Measurements from ENCODE around the gene HIRA. TPM values are rescaled to one million over a fixed set of nuclear protein-coding genes. Genes with fewer than 3 reads are reported as not detected.

Gene HIRA
- polyA plus RNA-seq, 1 donor from 2014 or later: 38.1 TPM

GRCh38 chr22:19346677-19347265 is 84.8 kb downstream of the HIRA start:
- Histone ChIP-seq H3K79me2 (replicated peaks; ENCODE audit: insufficient read depth, low read length) (no peaks in the 10 kb centered on the region), H3K27me3 (ENCODE audit: insufficient read depth, low read depth, low read length) (no peaks in the 10 kb centered on the region), H3K9me3 (ENCODE audit: low read length) (no peaks in the 10 kb centered on the region), H3K4me2 (ENCODE audit: low read length) (no peak overlapping the region), H3K9me2 (ENCODE audit: insufficient read depth, low read length) (no peaks in the 10 kb centered on the region), H3F3A (ENCODE audit: insufficient read depth, low read length, poor library complexity, severe bottlenecking) (no peaks in the 10 kb centered on the region), H4K20me1 (ENCODE audit: insufficient read depth) (no peaks in the 10 kb centered on the region), H3K9ac (ENCODE audit: low read length) (no peak overlapping the region), H3K27ac (ENCODE audit: low read length) (no peak overlapping the region), H3K36me3 (ENCODE audit: insufficient read depth, low read length) (peaks cover 11% of the 10 kb centered on the region), H2AFZ (ENCODE audit: low read depth, low read length) (no peak overlapping the region), H3K4me3 (ENCODE audit: low read length) (no peak overlapping the region)
- TF ChIP-seq MXI1 (conservative IDR thresholded peaks at IDR 0.05; ENCODE audit: poor library complexity, severe bottlenecking) (no peak), EZH2 (IDR thresholded peaks at IDR 0.05; ENCODE audit: borderline replicate concordance, insufficient read depth, low read length, poor library complexity, severe bottlenecking) (no peak), TAF1 (IDR thresholded peaks at IDR 0.05; ENCODE audit: low read depth) (no peak), SMC3 (conservative IDR thresholded peaks at IDR 0.05; ENCODE audit: poor library complexity) (no peak), CTCF (IDR thresholded peaks at IDR 0.05; ENCODE audit: poor library complexity, severe bottlenecking) (no peak), POLR2AphosphoS5 (IDR thresholded peaks at IDR 0.05) (no peak), RAD21 (conservative IDR thresholded peaks at IDR 0.05) (no peak), REST (IDR thresholded peaks at IDR 0.05; ENCODE audit: borderline replicate concordance) (no peak), EP300 (conservative IDR thresholded peaks at IDR 0.05; ENCODE audit: poor library complexity, severe bottlenecking) (no peak)

GRCh38 chr22:19344420-19344819 is 87.1 kb downstream of the HIRA start:
- H3K27me3 ChIP-seq (ENCODE audit: insufficient read depth, low read depth, low read length): no peaks in the 10 kb centered on the region
- TF ChIP-seq TAF1 (IDR thresholded peaks at IDR 0.05; ENCODE audit: low read depth): no peak
- no peak for TF ChIP-seq MXI1 (conservative IDR thresholded peaks at IDR 0.05; ENCODE audit: poor library complexity, severe bottlenecking)
- TF ChIP-seq REST (IDR thresholded peaks at IDR 0.05; ENCODE audit: borderline replicate concordance): no peak
- no peak for TF ChIP-seq SMC3 (conservative IDR thresholded peaks at IDR 0.05; ENCODE audit: poor library complexity)
- no peak for TF ChIP-seq EP300 (conservative IDR thresholded peaks at IDR 0.05; ENCODE audit: poor library complexity, severe bottlenecking)
- TF ChIP-seq POLR2AphosphoS5 (IDR thresholded peaks at IDR 0.05): no peak
- no peak for TF ChIP-seq EZH2 (IDR thresholded peaks at IDR 0.05; ENCODE audit: borderline replicate concordance, insufficient read depth, low read length, poor library complexity, severe bottlenecking)
- TF ChIP-seq RAD21 (conservative IDR thresholded peaks at IDR 0.05): no peak
- TF ChIP-seq CTCF (IDR thresholded peaks at IDR 0.05; ENCODE audit: poor library complexity, severe bottlenecking): no peak
- no peak overlapping the region for H2AFZ ChIP-seq (ENCODE audit: low read depth, low read length)
- no peaks in the 10 kb centered on the region for H3F3A ChIP-seq (ENCODE audit: insufficient read depth, low read length, poor library complexity, severe bottlenecking)
- H3K4me2 ChIP-seq (ENCODE audit: low read length): no peak overlapping the region
- no peak overlapping the region for H3K4me3 ChIP-seq (ENCODE audit: low read length)
- H3K27ac ChIP-seq (ENCODE audit: low read length): no peak overlapping the region
- H3K9me2 ChIP-seq (ENCODE audit: insufficient read depth, low read length): no peaks in the 10 kb centered on the region
- H3K9ac ChIP-seq (ENCODE audit: low read length): no peak overlapping the region
- no peaks in the 10 kb centered on the region for H3K79me2 ChIP-seq (replicated peaks; ENCODE audit: insufficient read depth, low read length)
- H3K36me3 ChIP-seq (ENCODE audit: insufficient read depth, low read length): no peaks in the 10 kb centered on the region
- no peaks in the 10 kb centered on the region for H3K9me3 ChIP-seq (ENCODE audit: low read length)
- no peaks in the 10 kb centered on the region for H4K20me1 ChIP-seq (ENCODE audit: insufficient read depth)

All from neural cell (in vitro differentiated cells).